Measurements from ENCODE around the gene AZU1.

DNA sequence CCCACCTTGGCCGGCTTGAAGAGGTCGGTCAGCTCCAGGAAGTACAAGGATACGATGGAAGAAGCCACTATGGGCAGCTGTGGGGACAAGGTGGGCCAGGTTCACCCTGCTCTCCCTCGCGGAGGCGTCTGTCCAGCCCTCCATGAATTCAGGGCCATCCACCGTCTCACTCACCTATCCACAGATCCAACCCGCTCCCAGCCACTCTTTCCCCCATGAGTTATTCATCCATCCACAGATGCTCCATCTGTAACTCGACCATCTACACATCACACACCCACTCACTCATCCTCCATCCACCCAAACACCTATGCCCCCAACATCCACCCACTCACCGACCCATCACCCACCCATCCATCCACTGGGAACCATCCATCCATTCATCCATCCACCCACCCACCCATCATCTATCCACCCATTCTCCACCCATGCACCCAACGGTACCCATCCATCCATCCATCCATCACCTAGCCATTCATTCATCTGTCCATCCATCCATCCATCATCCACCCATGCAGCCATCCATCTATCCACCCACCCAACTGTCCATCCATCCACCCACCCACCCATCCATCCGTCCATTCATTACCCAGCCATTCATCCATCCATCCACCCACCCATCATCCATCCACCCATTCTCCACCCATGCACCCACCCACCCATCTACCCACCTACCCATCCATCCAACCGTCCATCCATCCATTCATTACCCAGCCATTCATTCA, 11.7 kb upstream of the AZU1 start:
- TF ChIP-seq CTCF (IDR thresholded peaks at IDR 0.05) (no peak), POLR2A (IDR thresholded peaks at IDR 0.05) (no peak), EP300 (IDR thresholded peaks at IDR 0.05) (no peak)
